ENCODE results near the gene AP3D1.

GRCh38 chr19:2110822-2111221 is 40.5 kb downstream of the AP3D1 start:
- TF ChIP-seq CTCF (IDR thresholded peaks at IDR 0.05; ENCODE audit: insufficient read depth, low read depth, low read length), result no peak
- no peak for TF ChIP-seq EZH2 (IDR thresholded peaks at IDR 0.05; ENCODE audit: insufficient read depth, low read length)

Measured in astrocyte (in vitro differentiated cells and primary cell).